Measurements from ENCODE around the gene UGT1A5. TPM values are rescaled to one million over a fixed set of nuclear protein-coding genes. Genes with fewer than 3 reads are reported as not detected.
"Not testable (repeated sequence)": the region's sequence is repeated elsewhere in the genome, so short reads cannot be mapped to it uniquely, and the experiment has no call there.

UGT1A5 gene
- total and polyA plus RNA-seq, 12 donors: not detected

- ATAC-seq: no peak
- Histone ChIP-seq H3K27ac (no peak overlapping the region), H3K4me1 (no peaks in the 10 kb centered on the region), H3K9me3 (no peaks in the 10 kb centered on the region), H3K36me3 (no peaks in the 10 kb centered on the region), H3K27me3 (peaks cover 0 to 12% (median 0%) of the 10 kb centered on the region in 7 donors), H3K4me3 (no peak overlapping the region)
- intact Hi-C loops (cut with DNase I): no loop called here
- 89 to 92% methylated on average over 45 of the region's 46 CpGs for WGBS, 2 donors
- DNase-seq: no peak
- TF ChIP-seq CTCF (IDR thresholded peaks at IDR 0.05): no peak
Measured at GRCh38 chr2:233743464-233744259, 31.0 kb downstream of the UGT1A5 start.

- Histone ChIP-seq H3K27me3 (peaks cover 0 to 9% (median 0%) of the 10 kb centered on the region in 7 donors), H3K36me3 (no peaks in the 10 kb centered on the region), H3K9me3 (peaks cover 0 to 1% (median 0%) of the 10 kb centered on the region in 11 donors), H3K4me3 (no peak overlapping the region), H3K27ac (no peak overlapping the region), H3K4me1 (no peaks in the 10 kb centered on the region)
- intact Hi-C loops (cut with DNase I): no loop called here
- no peak for TF ChIP-seq CTCF (IDR thresholded peaks at IDR 0.05)
- ATAC-seq (no peak), DNase-seq (no peak)
- 73 to 77% methylated on average over 5 of the region's 5 CpGs for WGBS, 2 donors
Measured at GRCh38 chr2:233745073-233745755, 32.5 kb downstream of the UGT1A5 start.

GRCh38 chr2:233745838-233746237, 33.1 kb downstream of the UGT1A5 start:
- H3K4me3 ChIP-seq; H3K4me1 ChIP-seq; ATAC-seq; DNase-seq; H3K36me3 ChIP-seq; intact Hi-C loops (cut with DNase I); H3K27me3 ChIP-seq; H3K27ac ChIP-seq; H3K9me3 ChIP-seq: not testable (repeated sequence)
- 57 to 58% methylated on average over 2 of the region's 2 CpGs for WGBS, 2 donors

- DNase-seq (no peak), ATAC-seq (no peak)
- WGBS, 2 donors: 66 to 73% methylated on average over 10 of the region's 10 CpGs
Measured at GRCh38 chr2:233746475-233747282, 34.0 kb downstream of the UGT1A5 start.

More at GRCh38 chr2:233746475-233747282, 34.0 kb downstream of the UGT1A5 start:
- peaks cover 0 to 10% (median 0%) of the 10 kb centered on the region in 11 donors for H3K9me3 ChIP-seq
- no peak overlapping the region for H3K27ac ChIP-seq
- peaks cover 0 to 8% (median 0%) of the 10 kb centered on the region in 7 donors for H3K27me3 ChIP-seq
- no peaks in the 10 kb centered on the region for H3K36me3 ChIP-seq
- intact Hi-C loops (cut with DNase I): no loop called here
- no peak for TF ChIP-seq CTCF (IDR thresholded peaks at IDR 0.05)
- no peaks in the 10 kb centered on the region for H3K4me1 ChIP-seq
- no peak overlapping the region for H3K4me3 ChIP-seq
